ENCODE data around the gene DAGLA. TPM values are rescaled to one million over a fixed set of nuclear protein-coding genes. Genes with fewer than 3 reads are reported as not detected.

Gene DAGLA
- total RNA-seq, 1 donor from 2014 or later = 21.0 TPM

DNA sequence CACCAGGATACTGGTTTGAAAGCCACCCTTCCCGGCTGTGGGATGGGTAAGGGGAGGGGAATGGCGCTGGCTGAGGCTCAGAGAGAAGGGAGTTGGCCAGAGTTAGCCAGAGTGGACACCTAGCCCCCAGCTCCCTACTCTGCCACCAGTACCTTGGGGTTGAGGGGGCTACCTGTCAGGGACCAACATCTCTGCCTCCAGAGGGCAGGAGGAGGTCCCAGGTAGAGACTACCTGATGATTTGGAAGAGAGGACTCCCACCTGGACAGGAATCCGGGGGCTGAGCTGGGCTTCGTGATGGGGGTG, 75.9 kb downstream of the DAGLA start:
- no peak overlapping the region for H3K27ac Mint-ChIP-seq (ENCODE audit: unreplicated experiment)
- H3K36me3 Mint-ChIP-seq (ENCODE audit: low read depth) = no peaks in the 10 kb centered on the region
- no peak for TF ChIP-seq CTCF (conservative IDR thresholded peaks at IDR 0.05)
- H3K4me3 Mint-ChIP-seq = no peak overlapping the region
- no peaks in the 10 kb centered on the region for H3K9me3 Mint-ChIP-seq
- no peak for DNase-seq (ENCODE audit: low read depth, low spot score)
- peaks cover 53% of the 10 kb centered on the region for H3K27me3 Mint-ChIP-seq (ENCODE audit: low read depth)
- peaks cover 11% of the 10 kb centered on the region for H3K4me1 Mint-ChIP-seq

GRCh38 chr11:61756452-61757212, 76.4 kb downstream of the DAGLA start:
- H3K27me3 Mint-ChIP-seq (ENCODE audit: low read depth) = peaks cover 50% of the 10 kb centered on the region
- peak overlapping the region; percentile 57 for H3K27ac Mint-ChIP-seq (ENCODE audit: unreplicated experiment)
- no peaks in the 10 kb centered on the region for H3K9me3 Mint-ChIP-seq
- no peak overlapping the region for H3K4me3 Mint-ChIP-seq
- DNase-seq (ENCODE audit: low read depth, low spot score) = no peak
- peaks cover 10% of the 10 kb centered on the region for H3K4me1 Mint-ChIP-seq
- no peak for TF ChIP-seq CTCF (conservative IDR thresholded peaks at IDR 0.05)
- H3K36me3 Mint-ChIP-seq (ENCODE audit: low read depth) = no peaks in the 10 kb centered on the region

- peak overlapping the region; percentile 57 for H3K27ac Mint-ChIP-seq (ENCODE audit: unreplicated experiment)
- peaks cover 15% of the 10 kb centered on the region for H3K4me1 Mint-ChIP-seq
- H3K4me3 Mint-ChIP-seq = no peak overlapping the region
- H3K36me3 Mint-ChIP-seq (ENCODE audit: low read depth) = no peaks in the 10 kb centered on the region
- H3K27me3 Mint-ChIP-seq (ENCODE audit: low read depth) = peaks cover 51% of the 10 kb centered on the region
- no peak for TF ChIP-seq CTCF (conservative IDR thresholded peaks at IDR 0.05)
- DNase-seq (ENCODE audit: low read depth, low spot score) = no peak
- H3K9me3 Mint-ChIP-seq = no peaks in the 10 kb centered on the region
Measured at GRCh38 chr11:61757213-61757862, 77.1 kb downstream of the DAGLA start.

- Mint-ChIP-seq H3K4me3 (no peak overlapping the region), H3K27ac (ENCODE audit: unreplicated experiment) (no peak overlapping the region), H3K4me1 (peaks cover 14% of the 10 kb centered on the region), H3K27me3 (ENCODE audit: low read depth) (peaks cover 32% of the 10 kb centered on the region), H3K36me3 (ENCODE audit: low read depth) (no peaks in the 10 kb centered on the region), H3K9me3 (no peaks in the 10 kb centered on the region)
- no peak for TF ChIP-seq CTCF (conservative IDR thresholded peaks at IDR 0.05)
- DNase-seq (ENCODE audit: low read depth, low spot score) = no peak
Measured at GRCh38 chr11:61760946-61761345, 80.8 kb downstream of the DAGLA start.

DNA sequence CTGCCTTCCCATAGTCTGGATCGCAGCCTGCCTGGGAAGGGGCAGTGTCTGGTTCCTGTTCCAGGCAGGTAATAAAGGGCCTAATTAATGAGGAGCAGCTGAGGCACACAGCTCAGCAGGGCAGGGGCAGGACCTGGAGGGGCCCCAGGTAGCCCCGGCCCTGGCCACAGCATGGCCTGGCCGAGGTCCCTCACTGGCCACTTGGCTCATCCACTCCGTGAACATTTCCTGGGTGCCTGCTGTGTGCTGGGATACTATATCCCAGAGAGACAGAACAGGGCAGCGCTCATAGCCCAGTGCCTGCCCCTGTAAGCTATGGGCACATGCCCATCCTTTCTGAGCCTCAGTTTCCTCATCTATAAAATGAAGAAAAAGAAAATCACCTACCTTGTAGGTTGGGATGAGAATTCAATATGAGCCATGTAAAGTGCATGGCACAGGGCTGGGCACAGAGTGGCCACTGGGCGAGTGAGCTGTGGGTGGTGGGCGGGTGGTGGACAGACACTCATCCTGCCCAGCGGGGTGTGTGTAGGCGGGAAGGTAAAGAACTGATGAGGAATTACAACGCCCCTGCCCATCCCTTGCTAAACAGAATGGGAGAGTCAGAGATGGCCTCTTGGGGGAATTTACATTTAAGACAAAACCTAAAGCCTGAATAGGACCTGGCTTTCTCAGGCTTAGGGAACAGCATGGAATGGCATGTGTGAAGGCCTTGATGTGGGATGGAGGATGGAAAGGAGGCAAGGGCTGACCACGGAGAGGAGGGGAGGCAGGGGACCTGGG, 81.4 kb downstream of the DAGLA start:
- Mint-ChIP-seq H3K4me3 (no peak overlapping the region), H3K36me3 (ENCODE audit: low read depth) (no peaks in the 10 kb centered on the region), H3K27me3 (ENCODE audit: low read depth) (peaks cover 27% of the 10 kb centered on the region), H3K4me1 (peaks cover 14% of the 10 kb centered on the region), H3K27ac (ENCODE audit: unreplicated experiment) (no peak overlapping the region), H3K9me3 (no peaks in the 10 kb centered on the region)
- no peak for DNase-seq (ENCODE audit: low read depth, low spot score)
- no peak for TF ChIP-seq CTCF (conservative IDR thresholded peaks at IDR 0.05)
